NCI-H2081 (cell line): ENCODE measurements around the gene NIPAL3.
A peak's percentile ranks its signal among the peaks of the same experiment; 100 is the strongest.
"Not testable (repeated sequence)": the region's sequence is repeated elsewhere in the genome, so short reads cannot be mapped to it uniquely, and the experiment has no call there.

Experiments used
- DNase-seq, 2 experiments: peaks; one replicate each; lab custom pipeline; 2025; lab: John Stamatoyannopoulos, UW

NIPAL3 gene

GRCh38 chr1:24457866-24458265 lies 42.3 kb downstream of the NIPAL3 start:
- no peak for DNase-seq

- DNase-seq, result no peak
Observed at GRCh38 chr1:24459551-24460266, 44.1 kb downstream of the NIPAL3 start.

GRCh38 chr1:24462128-24462527 lies 46.5 kb downstream of the NIPAL3 start:
- DNase-seq, result peak in 1 of 2 experiments; percentile 38

GRCh38 chr1:24463776-24464735 lies 48.5 kb downstream of the NIPAL3 start:
- DNase-seq, result no peak

- DNase-seq, result no peak
Observed at GRCh38 chr1:24465099-24465498, 49.5 kb downstream of the NIPAL3 start.

GRCh38 chr1:24465638-24466037 lies 50.0 kb downstream of the NIPAL3 start:
- DNase-seq, result no peak

GRCh38 chr1:24468685-24469316 lies 53.2 kb downstream of the NIPAL3 start:
- peak in 1 of 2 experiments; percentile 41 for DNase-seq

- no peak for DNase-seq
Observed at GRCh38 chr1:24470592-24470991, 55.0 kb downstream of the NIPAL3 start.

GRCh38 chr1:24472527-24473251 lies 57.1 kb downstream of the NIPAL3 start:
- DNase-seq, result no peak

- no peak for DNase-seq
Observed at GRCh38 chr1:24474193-24474592, 58.6 kb downstream of the NIPAL3 start.

GRCh38 chr1:24475700-24476099 lies 60.1 kb downstream of the NIPAL3 start:
- no peak for DNase-seq

GRCh38 chr1:24476571-24476970 lies 61.0 kb downstream of the NIPAL3 start:
- DNase-seq, result no peak

- no peak for DNase-seq
Observed at GRCh38 chr1:24477309-24477708, 61.7 kb downstream of the NIPAL3 start.

GRCh38 chr1:24481101-24481500 lies 65.5 kb downstream of the NIPAL3 start:
- no peak for DNase-seq

- DNase-seq, result no peak
Observed at GRCh38 chr1:24481843-24482610, 66.4 kb downstream of the NIPAL3 start.

- no peak for DNase-seq
Observed at GRCh38 chr1:24483441-24483840, 67.8 kb downstream of the NIPAL3 start.

- no peak for DNase-seq
Observed at GRCh38 chr1:24484199-24484598, 68.6 kb downstream of the NIPAL3 start.

GRCh38 chr1:24486331-24487065 lies 70.9 kb downstream of the NIPAL3 start:
- DNase-seq, result no peak

- DNase-seq, result no peak
Observed at GRCh38 chr1:24487455-24487854, 71.9 kb downstream of the NIPAL3 start.

- DNase-seq, result not testable (repeated sequence)
Observed at GRCh38 chr1:24488159-24488558, 72.6 kb downstream of the NIPAL3 start.
